Skeletal muscle cell (primary cell): Measurements from ENCODE around the gene MIOX.

Experiments used
- DNase-seq: peaks from one replicate; pipeline ENCODE4 v3.0.0-alpha.2; 2010; ENCODE audit warnings: low read depth
- H3K4me3 ChIP-seq: 2 replicates; pipeline ENCODE4 v1.5.1; 2011; ENCODE audit warnings: low read depth, mild to moderate bottlenecking, control low read depth, low read length, moderate library complexity

The MIOX gene

DNA sequence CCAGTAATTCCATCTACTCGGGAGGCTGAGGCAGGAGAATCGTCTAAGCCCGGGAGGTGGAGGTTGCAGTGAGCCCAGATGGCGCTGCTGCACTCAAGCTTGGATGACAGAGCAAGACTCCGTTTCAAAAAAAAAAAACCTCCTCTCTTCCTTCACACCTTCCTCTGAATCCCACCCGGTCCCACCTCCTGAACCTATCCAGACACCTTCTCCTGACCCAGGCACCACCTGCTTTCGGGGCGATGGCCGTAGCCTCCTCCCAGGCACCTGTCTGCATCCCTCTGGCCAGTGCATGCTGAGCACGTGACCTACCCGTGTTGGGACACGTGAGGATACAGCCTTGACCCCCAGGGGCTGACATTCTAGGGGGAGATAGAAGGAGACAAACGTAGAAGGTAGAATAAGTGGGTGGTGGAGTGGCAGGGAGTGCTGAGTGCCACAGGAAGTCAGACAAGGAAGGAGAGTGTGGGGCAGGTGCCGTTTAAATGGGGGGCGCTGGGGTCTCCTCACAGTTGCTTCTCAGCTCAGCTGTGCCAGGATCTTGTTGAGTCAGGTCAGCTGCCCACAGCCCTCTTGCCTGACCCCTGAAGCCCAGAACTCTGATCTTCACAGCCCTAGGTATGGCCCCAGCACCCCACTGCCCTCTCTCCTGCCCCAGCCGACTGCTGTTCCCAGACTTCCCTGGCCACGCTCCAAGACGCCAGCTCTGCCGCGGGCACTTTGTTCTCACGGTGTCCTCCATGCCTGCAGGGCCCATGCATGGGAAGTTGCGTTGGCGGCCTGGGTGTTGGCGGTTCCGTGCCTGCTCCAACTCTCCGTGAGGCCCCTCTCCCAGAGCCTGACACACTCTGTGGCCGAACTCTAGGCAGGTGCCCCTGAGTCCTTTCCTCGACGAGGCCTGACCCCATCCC is 1.2 kb upstream of the MIOX start:
- no peak for DNase-seq
- H3K4me3 ChIP-seq: no peak overlapping the region

DNA sequence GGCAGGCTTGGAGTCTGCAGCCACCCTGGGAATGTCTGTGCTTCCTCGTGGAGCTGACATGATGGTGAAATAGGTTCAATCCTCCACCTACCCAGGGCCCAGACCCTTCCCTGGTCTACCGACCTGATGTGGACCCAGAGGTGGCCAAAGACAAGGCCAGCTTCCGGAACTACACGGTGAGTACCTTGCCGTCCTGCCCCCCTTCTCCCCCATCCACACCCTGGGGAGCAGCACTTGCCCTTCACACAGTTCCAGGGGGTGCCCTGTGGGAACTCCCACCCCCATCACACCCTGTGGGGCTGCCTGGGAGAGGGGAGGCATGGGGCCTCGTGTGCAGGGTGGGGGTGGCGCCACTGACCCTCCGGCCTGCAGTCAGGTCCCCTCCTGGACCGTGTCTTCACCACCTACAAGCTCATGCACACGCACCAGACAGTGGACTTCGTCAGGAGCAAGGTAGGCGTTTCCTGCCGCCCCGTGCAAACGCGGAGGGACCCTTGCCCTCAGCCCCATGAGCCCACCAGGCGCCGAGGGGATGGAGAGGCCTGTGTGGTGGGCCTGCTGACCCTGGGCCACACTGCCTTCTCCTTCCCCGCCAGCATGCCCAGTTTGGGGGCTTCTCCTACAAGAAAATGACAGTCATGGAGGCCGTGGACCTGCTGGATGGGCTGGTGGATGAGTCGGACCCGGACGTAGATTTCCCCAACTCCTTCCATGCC is 789 bp downstream of the MIOX start:
- DNase-seq: no peak
- H3K4me3 ChIP-seq: no peak overlapping the region

DNA sequence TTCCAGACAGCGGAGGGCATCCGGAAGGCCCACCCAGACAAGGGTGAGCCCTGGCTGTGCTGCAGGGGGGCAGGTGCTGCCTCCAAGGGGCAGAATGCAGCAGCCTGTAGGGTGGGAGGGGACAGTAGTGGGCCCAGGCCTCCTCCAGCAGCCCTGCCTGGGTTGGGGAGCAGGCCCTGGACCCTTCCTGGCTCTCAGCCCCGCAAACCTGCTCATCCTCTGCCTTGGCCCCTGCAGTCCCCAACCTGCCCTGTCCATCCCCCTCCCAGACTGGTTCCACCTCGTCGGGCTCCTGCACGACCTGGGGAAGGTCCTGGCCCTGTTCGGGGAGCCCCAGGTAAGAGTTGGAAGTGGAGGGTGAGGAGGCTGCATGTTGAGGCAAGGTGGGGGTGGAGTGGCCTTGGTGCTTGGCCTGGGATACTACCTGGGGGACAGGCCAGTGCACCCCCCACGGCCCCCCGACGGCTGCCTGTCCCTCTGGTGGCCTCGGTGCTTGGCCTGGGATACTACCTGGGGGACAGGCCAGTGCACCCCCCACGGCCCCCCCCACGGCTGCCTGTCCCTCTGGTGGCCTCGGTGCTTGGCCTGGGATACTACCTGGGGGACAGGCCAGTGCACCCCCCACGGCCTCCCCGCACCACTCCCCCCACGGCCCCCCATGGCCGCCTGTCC is 1.5 kb downstream of the MIOX start:
- no peak overlapping the region for H3K4me3 ChIP-seq
- DNase-seq: no peak

DNA sequence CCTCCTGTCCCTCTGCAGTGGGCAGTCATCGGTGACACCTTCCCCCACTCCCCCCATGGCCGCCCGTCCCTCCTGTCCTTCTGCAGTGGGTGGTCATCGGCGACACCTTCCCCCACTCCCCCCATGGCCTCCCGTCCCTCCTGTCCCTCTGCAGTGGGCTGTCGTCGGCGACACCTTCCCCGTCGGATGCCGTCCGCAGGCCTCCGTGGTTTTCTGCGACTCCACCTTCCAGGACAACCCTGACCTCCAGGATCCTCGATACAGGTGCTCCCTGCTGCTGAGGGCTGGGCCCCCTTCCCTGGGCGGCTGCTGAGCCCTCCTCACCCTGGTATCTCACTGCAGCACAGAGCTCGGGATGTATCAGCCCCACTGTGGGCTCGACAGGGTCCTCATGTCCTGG is 2.2 kb downstream of the MIOX start:
- DNase-seq: no peak
- H3K4me3 ChIP-seq: no peak overlapping the region

DNA sequence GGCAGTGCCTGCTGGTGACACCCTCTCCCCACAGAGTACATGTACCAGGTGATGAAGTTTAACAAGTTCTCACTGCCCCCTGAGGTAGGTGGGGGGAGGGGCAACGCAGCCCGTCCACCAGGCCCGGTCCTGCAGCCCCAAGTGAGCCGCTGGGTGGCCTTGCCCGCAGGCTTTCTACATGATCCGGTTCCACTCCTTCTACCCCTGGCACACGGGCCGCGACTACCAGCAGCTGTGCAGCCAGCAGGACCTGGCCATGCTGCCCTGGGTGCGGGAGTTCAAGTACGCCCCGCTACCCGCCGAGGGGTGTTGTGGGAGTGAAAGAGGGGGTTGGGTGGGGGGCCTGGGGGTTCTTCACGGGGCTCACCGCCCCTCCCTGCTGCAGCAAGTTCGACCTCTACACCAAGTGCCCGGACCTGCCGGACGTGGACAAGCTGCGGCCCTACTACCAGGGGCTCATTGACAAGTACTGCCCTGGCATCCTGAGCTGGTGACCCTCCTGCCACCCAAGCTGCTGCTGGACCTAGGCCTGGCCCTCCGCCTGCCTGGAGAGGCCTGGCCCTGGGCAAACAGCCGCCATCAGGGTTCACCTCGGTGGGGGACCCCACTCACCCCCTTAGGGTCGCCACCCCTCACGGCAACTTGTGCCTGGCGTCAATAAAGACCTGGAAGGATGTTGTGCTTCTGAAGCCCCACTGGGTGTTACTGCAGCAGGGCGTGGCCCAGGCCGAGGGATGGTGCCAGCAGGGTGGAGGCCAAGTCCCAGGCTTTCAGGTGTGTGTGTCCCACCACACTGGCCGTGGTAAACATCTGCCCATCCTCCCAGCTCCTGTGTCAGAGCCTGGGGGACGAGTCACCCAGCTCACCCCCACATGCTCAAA is 2.9 kb downstream of the MIOX start:
- no peak overlapping the region for H3K4me3 ChIP-seq
- no peak for DNase-seq

DNA sequence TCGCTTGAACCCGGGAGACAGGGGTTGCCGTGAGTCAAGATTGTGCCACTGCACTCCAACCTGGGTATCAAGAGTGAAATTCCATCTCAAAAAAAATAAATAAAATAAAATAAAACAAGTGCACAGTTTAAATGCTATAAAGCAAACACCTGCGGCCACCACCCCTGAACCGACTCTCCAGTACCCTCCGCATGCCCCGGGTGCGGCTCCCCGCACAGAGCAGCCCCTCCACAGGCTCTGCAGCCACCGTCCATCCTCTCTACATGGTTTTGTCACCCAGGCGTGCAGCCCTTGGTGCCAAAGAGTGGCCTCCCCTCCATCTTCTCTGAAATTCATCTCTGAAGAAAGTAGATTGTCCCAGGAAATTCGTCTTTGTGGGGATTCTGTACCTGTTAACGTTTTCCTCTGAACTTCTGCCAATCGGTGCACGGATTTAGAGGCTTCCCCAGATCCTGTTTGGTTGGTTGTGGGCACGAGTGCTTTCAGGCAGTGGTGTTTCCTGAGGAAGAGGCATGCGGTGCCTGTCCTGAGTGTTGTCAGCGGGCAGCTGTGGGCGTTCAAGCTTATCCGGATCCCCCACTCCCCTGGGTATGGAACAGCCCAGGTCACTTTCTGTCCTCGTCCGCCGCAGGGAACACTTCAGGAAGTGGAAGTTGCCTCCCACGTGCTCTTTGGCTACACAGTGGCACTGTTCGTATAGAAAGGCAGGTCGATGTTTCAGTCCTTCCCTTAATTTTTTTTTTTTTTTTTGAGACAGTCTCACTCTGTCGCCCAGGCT is 4.1 kb downstream of the MIOX start:
- DNase-seq: no peak
- H3K4me3 ChIP-seq: no peak overlapping the region

DNA sequence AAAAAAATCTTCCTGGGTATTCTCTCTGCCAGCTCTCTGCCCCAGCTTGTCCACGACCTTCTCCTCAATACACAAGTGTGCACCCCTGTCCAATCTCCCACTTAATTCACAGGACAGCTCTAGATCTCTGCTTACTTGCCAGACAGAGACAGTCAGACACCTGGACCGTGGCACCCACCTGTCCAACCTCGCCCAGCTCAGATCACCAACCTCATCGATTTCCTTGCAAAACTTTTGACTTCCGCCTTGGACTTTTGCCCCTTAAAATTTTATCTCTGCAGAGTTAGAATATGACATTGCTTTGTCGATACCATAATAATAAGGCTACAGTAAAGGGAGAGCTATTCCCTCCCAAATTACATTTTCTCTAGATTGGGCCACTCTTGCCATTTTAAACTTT is 10.4 kb downstream of the MIOX start:
- no peak overlapping the region for H3K4me3 ChIP-seq

DNA sequence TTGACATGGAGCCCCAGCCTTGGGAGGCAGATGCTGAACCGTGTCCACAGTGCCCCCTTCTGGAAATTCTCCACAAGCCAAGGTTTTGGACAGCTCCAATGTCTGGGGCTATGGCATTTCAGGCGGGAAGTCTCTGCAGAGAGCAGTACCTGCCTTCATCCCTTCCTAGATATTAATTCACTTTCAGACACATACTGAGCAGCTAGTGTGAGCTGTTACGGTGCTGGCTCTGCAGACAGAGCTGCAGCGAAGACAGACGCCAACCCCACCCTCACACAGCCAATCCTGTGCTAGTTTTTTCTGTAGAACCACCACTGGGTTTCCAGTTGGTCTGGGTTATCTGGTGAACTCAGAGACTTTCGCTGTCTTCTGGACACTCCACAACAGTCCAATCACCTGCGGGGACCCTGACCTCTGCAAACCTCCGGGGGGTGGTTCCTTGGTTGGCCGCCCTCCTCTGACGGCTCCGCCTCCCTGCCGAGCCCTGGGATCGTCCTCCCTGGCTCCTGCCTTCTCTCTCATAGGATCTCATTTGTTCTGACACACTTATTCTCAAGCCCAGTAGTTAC is 11.7 kb downstream of the MIOX start:
- no peak for DNase-seq
- no peak overlapping the region for H3K4me3 ChIP-seq

More for the DNA sequence above, 10.4 kb downstream of the MIOX start:
- no peak for DNase-seq

DNA sequence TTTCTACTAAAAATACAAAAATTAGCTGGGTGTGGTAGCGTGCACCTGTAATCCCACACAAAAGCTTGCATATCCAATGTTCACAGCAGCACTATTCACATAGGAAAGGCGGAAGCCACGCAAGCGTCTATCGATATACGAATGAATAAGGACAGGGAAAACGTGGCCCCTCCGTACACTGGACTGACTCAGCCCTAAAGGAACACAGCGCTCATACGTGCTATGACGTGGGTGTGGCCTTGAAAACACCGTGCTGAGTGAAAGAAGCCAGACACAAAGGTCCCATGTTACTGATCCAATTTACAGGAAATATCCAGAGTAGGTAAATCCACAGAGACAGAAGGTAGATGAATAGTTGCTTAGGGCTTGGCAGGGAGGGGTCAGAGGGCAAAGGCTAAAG is 13.8 kb downstream of the MIOX start:
- H3K4me3 ChIP-seq: no peak overlapping the region
- no peak for DNase-seq

DNA sequence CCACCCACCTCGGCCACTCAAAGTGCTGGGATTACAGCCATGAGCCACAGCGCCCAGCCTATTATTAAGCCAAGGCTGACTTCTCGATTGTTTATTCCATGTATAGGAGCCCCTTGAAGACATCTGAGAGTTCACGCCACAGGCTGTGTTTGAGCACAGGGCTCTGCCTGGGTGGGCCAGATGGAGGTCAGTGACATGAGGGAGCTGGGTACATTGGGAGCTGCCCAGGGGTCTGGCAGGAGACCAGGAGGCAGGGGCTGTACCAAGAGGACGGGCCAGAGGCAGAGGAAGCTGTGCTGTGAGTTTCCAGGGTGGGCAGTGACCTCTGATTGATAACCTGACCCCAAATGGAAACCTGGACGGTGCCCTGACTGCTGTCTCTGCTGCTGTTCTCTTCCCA is 15.4 kb downstream of the MIOX start:
- no peak overlapping the region for H3K4me3 ChIP-seq

DNA sequence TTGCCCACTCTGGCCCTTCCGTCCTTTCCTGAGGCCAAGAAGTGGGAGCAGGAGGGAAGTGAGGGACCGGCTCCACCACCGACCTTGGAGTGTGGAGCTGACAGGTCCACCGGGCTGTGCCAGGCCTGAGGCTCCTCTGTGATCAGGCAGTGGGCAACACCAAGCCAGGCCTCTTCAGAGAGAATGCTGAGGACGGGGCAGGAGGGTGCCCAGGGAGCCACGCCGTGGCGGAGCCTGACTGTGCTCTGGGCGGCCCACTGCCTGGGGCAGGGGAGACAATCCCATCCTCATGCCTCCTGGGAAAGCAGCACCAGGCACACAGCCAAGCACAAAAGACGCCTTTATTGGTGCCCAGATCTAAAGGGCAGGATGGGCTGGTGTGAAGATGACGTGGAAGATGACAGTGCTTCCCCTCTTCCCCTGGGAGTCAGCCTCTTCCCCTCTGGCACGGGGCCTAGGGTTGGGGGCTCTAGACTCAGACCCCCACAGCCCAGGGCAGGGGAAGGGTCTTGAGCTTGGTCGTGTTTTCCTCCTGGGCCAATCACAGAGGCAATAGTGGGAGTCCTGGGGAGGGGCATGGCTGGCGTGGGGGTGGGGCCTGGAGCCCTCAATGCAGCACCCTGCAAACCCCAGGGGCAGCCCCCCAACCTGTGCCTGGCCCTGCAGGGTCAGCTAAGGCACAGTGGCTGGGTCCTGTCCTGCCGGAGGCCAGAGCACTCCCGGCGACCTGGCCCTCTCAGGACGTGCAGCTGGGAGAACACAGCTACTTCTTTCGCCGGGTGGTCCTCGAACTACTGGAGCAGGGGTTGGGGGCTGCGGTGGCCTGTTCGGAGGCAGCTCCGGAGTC is 16.2 kb downstream of the MIOX start:
- no peak overlapping the region for H3K4me3 ChIP-seq

More for the DNA sequence above, 15.4 kb downstream of the MIOX start:
- DNase-seq: no peak

DNA sequence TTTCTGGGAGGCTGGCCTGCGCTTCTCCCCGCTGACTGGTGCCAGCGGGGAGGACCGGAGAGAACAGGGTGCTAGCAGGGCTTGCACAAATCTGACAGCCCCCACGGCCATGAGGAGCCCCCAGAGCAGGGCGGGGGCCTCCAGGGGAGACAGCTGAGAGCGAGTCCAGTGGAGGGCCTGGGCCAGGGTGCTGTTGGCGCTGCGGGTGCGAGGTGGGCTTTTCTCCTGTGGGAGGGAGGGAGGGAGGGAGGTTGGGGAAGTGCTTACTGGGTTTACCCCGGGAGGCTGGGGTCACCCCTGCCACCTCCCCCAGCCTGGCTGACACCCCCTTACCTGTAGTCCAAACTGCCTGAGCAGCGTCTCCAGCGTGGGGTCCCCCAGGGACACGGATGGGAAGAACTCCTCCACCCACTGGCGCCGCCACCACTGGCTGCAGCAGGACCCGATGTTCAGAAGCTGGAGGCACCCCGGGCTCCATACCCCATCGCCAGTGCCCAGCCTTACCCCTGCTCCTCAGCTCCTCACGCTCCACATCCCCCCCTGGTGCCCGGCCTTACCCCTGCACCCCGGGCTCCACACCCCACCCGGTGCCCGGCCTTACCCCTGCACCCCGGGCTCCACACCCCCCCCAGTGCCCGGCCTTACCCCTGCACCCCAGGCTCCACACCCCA is 17.0 kb downstream of the MIOX start:
- H3K4me3 ChIP-seq: no peak overlapping the region
- DNase-seq: no peak

More for the DNA sequence above, 16.2 kb downstream of the MIOX start:
- no peak for DNase-seq

DNA sequence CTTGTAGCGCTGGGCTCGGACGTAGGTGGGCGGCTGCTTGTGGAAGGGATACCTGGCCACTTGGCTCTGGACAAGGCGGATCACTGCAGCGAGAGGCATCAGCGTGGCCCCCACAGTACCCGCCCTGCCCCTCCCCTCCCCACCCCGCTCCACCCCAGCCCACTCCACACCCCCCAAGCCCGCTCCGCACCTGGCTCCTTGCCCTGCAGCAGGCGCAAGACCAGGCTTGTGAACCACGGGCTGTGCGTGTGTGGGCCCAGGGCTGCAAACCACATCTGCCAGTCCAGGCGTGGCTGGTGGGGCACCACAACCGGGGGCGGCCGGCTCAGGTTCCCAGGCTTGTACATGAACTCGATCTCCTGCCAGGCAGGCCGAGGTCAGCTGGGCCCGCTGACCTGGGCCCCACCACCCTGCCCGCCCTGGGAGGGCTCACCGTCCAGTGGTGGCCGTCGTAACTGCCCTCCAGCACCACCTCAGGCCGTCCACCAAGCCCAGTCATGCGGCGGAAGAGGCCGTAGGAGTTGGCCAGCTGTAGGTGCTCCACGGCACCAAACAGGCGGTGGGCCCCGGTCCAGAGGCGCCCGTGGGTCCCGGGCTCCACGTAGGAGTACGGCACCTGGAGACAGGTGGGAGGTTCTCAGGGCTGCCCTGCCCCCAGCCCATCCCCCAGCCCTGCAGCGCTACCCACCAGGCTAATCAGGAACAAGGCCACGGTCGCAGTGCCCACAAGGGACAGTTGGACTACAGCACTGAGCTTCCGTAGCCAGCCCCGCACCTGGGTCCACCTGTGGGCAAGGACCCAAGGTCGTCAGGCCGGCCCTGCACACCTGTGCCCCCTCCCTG is 17.9 kb downstream of the MIOX start:
- no peak for DNase-seq
- no peak overlapping the region for H3K4me3 ChIP-seq

DNA sequence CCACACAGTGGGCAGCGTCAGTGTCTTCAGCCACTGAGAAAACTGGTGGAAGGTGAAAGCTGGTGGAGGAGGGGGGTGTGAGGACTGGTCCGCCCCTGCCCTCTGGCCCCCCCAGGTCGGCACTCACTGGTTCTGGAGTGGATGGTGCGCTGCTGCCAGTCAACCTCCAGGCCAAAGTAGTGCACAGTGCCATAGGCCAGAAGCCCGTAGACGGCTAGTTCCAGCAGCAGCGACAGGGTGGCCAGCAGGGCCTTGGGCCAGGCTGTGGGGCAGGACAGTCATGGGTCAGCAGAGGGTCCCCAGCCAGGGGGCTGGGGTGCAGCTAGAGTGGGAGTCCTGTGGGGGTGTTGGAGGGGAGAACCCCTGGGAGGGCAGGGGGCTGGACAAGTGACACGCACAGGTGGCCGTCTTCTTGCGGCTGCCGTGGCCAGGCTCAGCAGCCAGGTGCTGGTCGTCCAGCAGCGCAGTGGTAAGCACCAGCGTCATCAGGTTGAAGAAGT is 18.7 kb downstream of the MIOX start:
- H3K4me3 ChIP-seq: no peak overlapping the region
- DNase-seq: no peak

DNA sequence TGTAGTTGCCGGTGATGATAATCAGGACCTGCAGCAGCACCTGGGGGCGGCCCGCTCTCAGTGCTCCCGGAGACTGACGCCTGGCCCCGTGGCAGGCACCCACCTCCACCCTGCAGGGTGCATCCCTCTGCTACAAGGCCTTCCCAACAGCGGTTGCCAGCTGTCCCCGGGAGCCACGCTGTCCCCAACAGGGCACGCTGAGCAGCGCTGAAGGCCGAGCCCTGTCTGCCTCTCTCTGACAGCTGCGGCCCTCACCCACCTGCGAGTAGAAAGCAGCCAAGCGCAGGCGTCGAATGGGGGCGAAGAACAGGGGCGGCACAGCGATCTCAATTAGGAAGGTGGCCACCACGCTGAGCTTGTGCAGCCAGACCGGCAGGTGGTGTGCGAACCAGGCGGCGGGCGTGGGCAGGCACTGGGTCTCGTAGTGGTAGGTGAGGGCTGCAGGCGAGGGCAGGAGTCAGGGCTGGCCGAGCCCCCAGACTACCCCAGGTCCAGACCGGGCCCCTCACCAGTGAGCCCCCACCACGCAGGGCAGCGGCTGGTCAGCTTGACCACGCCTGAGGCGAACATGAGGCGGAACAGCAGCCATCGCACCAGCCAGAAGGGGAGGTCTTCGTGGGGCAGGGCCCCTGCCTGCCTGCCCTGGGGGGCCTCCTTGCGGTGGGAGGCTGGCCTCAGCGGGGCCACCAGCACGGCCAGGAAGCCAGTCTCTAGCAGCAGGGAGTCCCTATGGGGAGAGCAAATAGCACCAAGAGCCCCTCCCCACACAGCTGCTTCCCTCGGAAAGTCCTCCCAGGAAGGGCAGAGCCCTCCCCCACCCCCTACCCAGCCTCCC is 19.3 kb downstream of the MIOX start:
- DNase-seq: no peak
- H3K4me3 ChIP-seq: peak overlapping the region; percentile 72
